Measurements from ENCODE around the gene FBXL12. TPM values are rescaled to one million over a fixed set of nuclear protein-coding genes. Genes with fewer than 3 reads are reported as not detected.
A peak's percentile ranks its signal among the peaks of the same experiment; 100 is the strongest.
"Not testable (repeated sequence)": the region's sequence is repeated elsewhere in the genome, so short reads cannot be mapped to it uniquely, and the experiment has no call there.

The FBXL12 gene
- polyA plus RNA-seq, 3 donors = 10.2 to 25.7 (median 19.3) TPM

DNA sequence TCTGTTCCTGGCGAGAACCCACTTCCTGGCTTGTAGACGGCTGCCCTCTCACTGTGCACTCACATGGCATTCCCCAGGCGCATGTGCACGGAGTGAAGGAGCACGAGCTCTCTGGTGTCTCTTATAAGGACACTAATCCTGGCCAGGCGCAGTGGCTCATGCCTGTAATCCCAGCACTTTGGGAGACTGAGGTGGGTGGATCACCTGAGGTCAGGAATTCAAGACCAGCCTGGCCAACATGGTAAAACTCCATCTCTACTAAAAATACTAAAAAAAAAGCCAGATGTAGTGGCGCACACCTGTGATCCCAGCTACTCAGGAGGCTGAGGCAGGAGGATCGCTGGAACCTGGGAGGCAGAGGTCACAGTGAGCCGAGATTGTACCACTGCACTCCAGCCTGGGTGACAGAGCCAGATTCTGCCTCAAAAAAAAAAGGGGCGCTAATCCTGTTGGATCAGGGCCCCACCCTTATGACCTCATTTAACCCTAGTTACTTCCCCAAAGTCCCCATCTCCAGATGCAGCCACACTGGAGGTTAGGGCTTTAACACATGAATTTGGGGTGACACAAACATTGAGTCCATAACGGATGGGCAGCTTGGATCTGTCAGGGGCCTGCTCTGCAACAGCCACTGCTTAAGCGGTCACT lies 24.9 kb upstream of the FBXL12 start:
- not testable (repeated sequence) for H3K27ac ChIP-seq (ENCODE audit: low read depth, low read length)
- WGBS, 3 donors = 92 to 96% (median 94%) methylated on average over 11 to 12 of the region's 12 CpGs

DNA sequence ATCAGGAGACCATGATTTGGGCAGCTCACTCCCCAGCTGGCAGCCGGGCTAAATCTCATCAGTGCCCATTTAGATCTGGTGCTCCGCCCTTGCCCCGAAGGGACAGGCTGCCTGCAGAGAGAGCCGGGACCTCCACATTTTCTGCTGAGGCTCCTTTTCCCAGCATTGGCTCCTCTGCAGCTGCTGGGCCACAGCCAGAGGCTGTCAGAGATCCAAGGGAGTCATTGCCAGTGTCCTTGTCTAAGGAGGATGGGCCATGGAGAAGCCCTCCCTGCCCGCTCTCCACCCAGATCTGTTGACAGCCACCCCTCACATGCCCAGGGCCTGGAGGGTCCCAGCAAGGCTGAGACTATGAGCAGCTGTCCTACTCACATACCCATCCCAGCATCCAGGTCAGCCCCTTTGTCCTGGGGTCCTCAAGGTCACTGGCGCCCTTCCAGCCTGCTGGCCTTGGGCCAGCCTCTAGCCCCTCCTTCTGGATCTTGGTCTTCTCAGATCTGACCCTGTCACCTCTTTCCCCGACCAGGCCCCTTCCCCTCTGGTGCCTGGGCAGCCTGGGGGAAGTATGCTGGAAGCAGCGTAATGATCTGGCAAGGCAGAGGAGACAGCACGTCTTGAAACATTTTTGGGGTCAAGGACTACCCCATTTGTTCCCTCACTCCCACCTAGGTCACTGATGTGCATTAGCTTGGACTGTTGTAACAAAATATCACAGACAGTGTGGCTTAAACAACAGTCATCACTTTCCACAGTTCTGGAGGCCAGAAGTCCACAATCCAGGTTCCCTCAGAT lies 24.2 kb upstream of the FBXL12 start:
- 78 to 85% (median 82%) methylated on average over 9 of the region's 9 CpGs for WGBS, 3 donors
- H3K27ac ChIP-seq (ENCODE audit: low read depth, low read length) = no peak overlapping the region

DNA sequence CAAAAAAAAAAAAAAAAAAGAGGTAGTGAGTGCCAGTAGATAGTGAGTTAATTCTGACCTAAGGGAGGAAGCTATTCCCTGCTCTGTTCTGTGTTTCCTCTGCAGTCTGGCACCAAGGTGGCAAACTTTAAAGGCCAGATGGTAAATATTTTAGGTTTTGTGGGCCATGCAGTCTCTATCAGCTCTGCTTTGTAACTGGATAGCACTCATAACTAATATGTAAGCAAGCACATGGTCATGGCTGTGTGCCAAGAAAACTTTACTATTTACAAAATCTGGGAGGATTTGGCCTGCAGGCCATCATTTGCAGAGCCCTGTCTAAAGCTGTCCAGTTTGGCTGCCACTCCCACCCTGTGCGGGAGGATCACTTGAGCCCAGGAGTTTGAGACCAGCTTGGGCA lies 20.5 kb upstream of the FBXL12 start:
- 50 to 73% (median 53%) methylated on average over 1 of the region's 1 CpG for WGBS, 3 donors
- H3K27ac ChIP-seq (ENCODE audit: low read depth, low read length) = no peak overlapping the region

DNA sequence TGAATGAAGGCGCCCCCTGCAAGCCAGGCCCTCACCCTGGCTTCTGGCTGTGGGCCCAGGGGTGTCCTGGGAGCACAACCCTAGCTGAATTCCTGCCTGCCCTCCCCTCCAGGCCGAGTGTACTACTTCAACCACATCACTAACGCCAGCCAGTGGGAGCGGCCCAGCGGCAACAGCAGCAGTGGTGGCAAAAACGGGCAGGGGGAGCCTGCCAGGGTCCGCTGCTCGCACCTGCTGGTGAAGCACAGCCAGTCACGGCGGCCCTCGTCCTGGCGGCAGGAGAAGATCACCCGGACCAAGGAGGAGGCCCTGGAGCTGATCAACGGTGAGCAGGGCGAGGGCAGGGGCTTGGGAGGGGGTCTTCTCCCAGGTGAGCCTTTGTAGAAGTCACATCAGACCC lies 19.4 kb upstream of the FBXL12 start:
- 94% methylated on average over 15 of the region's 15 CpGs for WGBS, 3 donors
- no peak overlapping the region for H3K27ac ChIP-seq (ENCODE audit: low read depth, low read length)

DNA sequence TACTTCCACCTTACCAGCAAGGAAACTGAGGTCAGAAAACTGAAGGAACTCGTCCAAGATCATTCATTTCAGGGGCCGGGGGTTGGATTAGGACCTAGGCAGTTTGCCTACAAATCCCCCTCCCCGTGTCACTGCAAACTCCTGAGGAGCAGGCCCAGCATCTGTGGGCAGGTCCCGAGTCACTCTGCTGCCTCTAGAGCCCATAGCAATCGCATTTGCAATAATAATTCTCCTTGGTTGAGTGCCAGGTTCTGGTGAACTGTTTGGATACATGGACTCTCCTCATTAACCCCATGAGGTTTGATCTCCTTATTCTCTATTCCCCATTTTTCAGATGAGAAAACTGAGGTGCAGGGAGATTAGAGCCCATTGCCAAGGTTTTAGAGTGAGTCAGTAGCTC lies 17.1 kb upstream of the FBXL12 start:
- 2 to 6% (median 5%) methylated on average over 5 of the region's 5 CpGs for WGBS, 3 donors
- no peak overlapping the region for H3K27ac ChIP-seq (ENCODE audit: low read depth, low read length)

DNA sequence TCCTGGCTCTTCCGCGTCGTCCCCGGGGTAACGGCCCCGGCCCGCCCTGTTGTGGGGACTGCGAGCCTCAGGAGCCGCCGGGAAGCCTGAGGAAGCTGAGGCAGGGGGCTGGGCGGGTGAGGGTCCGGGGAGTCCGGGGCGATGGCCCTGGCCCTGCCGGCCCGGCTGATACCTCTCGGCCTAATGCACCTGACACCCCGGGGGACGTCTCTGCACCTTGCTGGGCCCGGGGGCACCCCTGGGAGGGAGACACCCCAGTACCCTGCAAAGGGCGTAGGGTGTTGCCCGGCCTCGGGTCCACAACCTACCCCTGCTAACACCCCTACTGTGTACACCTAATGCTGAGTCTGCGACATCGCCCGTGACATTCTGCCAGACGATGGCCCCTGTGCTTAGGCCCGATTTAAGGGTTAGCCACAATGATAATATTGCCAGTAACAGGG lies 16.6 kb upstream of the FBXL12 start:
- WGBS, 3 donors = 0 to 2% (median 2%) methylated on average over 15 to 28 of the region's 28 CpGs
- no peak overlapping the region for H3K27ac ChIP-seq (ENCODE audit: low read depth, low read length)

DNA sequence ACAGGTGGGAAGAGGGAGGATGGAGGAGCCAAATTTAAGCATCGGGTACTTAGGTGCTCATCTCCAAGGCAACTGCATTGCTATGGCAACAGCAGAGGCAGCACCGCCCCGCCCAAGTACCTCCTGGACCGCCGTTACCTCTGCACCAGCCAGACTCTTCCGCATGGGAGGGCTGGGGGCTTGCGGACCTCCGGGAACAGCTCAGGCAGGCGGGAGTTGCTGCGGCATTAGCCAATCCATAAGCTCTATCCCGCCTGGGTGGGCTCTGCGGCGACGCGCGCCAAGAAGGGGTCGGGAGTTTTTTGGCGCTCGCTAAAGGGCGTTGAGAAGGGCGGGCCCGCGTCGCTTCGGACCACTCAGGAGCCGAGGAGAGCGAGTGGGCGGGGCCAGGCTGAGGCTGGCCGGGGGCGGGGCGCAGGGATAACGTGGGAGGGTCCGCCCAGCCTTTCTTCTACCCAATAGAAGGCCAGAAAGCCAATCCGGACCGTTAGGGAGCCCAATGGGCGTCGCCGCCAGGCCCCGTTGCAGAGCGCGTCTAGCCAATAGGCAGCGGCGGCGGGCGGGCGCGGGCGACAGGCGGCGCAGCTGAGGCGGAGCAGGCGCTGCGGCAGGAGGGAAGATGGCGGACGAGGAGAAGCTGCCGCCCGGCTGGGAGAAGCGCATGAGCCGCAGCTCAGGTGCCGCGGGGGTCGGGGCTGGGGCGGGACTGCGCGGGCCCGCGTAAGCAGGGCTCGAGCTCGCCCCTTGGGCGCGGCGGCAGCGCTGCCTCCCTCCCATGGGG lies 16.0 kb upstream of the FBXL12 start, which contains the start of gene PIN1:
TSS of gene PIN1 (plus strand) at position 593 of the 781 bp plus-strand sequence. CDS start at position 620, 27 bp downstream.
- WGBS, 3 donors = 0 to 1% (median 0%) methylated on average over 48 to 73 of the region's 73 CpGs
- H3K27ac ChIP-seq (ENCODE audit: low read depth, low read length) = no peak within 1 kb of the TSS

DNA sequence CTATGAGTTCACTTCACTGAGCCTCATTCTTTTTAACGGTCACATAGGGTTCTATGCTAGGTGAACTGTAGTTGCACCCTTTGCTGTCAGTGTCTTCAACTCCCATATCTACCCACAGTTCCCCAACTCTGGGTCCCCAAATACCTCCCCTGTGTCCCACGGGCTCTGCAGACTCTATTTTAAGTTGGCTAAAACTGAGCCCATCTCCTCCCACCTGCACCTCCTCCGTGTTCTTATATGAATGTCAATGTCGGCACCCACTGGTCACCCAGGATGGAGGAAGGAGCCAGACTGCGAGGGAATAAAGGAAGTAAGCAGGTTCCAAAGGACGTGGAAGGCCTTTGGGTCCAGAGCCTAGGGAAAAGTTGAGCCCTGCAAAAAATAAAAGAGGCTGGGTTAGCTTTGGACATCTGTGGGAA lies 15.4 kb upstream of the FBXL12 start:
- no peak overlapping the region for H3K27ac ChIP-seq (ENCODE audit: low read depth, low read length)
- 60 to 69% (median 63%) methylated on average over 6 of the region's 6 CpGs for WGBS, 3 donors

DNA sequence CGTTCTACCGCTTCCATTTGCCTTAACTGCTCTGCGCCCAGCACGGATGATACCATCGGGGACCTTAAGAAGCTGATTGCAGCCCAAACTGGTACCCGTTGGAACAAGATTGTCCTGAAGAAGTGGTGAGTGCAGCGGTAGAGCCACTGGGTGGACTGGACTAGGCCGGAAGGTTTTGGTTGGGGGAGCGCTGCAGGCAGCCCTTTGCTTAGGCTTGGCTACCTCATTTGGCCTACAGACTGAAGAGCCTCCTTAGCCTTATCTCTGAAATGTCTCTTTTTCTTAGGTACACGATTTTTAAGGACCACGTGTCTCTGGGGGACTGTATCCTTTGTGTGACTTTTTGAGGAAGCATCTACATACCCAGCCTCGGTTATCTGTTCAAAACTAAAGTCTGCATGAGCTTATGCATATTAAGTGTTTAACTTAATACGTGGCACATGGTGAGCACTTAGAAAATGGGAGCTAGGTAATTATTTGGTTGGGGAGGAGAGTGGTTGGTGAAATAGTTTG lies 9.7 kb upstream of the FBXL12 start:
- no peak overlapping the region for H3K27ac ChIP-seq (ENCODE audit: low read depth, low read length)
- WGBS, 3 donors = 29 to 31% (median 31%) methylated on average over 13 of the region's 13 CpGs

DNA sequence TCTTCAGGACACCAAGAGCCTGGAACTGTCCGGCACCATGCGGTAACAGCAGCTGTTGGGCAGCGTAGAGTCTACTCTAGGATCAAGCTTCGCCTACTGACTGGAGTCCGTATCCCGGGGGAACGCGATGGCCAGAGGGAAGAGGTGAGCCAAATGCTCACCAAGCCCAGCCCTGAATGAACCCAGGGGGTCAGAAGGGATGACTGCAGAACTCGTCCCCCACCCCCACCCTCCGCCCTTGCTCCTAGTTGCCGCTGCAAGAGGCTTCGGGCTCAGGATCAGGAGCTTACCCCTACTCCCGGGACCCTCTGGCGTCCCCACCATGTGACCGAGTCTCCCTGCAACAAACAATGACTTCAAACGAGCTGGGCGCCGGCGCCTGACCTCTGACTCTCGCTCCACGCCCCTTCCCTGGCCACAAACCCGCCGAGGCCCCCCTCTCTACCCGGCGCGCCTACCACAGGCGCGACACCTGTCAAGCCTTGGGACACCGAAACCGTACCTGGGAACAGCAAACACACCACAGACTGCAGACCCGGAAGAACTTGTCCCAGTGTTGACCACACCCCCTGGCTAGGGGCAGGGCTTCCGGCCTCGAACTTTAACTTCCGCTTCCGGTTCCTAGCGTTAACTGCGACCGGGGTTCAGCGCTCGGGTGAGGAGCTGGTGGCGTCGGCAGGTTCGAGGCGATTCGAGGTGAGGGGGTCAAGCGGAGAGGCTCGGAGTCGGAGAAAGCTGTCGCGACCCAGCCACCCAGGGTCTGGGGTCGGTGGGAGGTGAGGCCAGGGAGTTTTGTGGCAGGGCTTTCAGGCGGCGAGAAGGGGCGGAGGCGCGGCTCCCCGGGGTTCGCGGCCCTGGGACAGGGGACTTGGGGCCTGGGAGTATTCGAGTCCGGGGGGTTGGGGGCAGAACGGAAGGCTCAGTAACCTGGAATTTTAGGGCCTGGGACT lies 8.7 kb upstream of the FBXL12 start, which contains the start of gene UBL5:
TSS of gene UBL5 (plus strand) at position 630 of the 950 bp plus-strand sequence. CDS start 420 bp downstream, outside the sequence.
- H3K27ac ChIP-seq (ENCODE audit: low read depth, low read length) = no peak within 1 kb of the TSS
- 0 to 1% (median 0%) methylated on average over 62 of the region's 62 CpGs for WGBS, 3 donors

DNA sequence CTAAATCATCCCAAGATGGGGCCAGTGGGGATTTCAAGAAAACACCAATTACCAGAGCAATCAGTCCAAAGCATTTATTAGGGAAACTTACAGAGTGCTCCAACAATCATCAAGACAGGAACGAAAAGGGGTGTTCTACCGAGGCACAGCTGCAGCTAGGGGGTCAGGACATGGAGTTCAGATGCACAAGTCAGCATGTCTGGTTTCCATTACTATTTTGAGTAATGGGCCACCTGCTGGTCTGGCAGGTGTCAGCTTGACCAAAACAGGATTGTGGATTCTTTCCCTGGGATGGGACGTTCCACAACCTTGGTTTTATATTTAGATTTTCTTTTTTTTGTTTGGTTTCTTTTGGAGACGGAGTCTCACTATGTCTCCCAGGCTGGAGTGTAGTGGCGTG lies 4.9 kb upstream of the FBXL12 start:
- 80 to 91% (median 86%) methylated on average over 5 of the region's 5 CpGs for WGBS, 3 donors
- no peak overlapping the region for H3K27ac ChIP-seq (ENCODE audit: low read depth, low read length)

DNA sequence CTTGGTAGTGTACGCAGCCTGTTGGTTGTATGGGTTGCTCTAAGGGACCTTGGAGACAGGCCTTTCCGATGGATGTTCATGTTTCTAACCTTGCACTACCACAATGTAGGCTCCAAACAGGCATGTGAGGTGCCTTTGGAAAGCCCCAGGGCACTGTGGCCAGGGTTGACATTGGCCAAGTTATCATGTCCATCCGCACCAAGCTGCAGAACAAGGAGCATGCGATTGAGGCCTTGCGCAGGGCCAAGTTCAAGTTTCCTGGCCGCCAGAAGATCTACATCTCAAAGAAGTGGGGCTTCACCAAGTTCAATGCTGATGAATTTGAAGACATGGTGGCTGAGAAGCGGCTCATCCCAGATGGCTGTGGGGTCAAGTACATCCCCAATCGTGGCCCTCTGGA lies 1.2 kb upstream of the FBXL12 start:
- 89 to 94% (median 91%) methylated on average over 8 of the region's 8 CpGs for WGBS, 3 donors
- not testable (repeated sequence) for H3K27ac ChIP-seq (ENCODE audit: low read depth, low read length)

DNA sequence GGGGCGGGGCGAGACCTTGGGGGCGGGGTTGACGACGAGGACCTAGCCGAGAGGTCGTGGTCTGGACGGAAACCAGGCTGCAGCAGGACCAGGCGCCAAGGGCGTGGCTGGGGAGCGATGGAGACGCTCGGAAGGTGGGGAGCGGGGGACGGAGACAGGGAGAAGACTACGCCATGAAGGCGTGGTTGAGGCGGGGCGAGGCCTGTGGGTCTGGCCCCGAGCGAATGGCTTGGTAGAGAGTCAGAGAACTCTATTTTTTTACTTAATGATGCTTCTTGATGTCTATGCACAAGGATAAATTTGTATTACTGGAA lies 674 bp upstream of the FBXL12 start:
- 0 to 1% (median 0%) methylated on average over 21 of the region's 21 CpGs for WGBS, 3 donors
- no peak overlapping the region for H3K27ac ChIP-seq (ENCODE audit: low read depth, low read length)

DNA sequence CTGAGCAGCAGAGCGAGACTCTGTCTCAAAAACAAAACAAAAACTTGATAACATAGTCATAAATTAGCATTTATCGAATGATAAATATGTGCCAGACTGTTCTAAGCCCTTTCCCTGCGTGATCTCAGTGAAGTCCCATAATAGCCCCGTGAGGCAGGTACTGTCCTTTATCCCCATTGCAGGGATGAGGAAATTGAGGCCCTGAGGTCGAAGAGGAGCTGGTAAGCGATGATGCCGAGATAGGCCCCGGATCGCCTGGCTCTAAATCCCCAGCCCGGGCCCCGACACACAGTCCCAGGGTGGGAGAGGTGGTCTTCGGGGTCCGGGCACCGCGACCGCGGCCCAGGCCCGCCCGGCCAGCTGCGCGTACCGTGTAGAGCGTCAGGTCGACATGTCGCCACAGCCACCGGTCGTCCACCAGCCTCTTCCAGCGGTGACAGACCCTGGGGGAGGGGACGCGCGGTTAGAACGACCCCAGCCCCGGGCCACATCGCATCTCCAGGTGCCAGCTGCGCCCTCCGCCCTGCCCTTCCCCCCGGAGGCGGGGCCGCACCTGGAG lies 625 bp downstream of the FBXL12 start:
- WGBS, 3 donors = 3 to 4% (median 4%) methylated on average over 37 to 39 of the region's 39 CpGs

DNA sequence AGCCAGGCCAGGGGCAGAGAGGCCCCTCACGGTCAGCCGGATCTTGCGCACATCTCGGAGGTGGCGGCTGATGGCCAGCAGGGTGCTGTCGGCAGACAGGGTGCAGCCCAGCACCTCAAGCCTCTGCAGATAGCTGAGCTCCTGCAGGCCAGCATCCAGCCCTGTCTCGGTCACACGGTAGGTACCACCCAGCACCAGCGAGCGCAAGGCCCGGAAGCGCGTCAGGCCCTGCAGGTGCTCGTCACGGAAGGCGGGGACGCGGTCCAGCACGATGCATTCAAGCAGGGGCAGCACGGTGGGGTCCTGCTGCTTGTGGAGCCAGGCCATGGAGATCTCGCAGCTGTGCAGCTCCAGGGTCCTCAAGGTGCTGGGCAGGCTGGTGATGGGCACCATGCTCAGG lies 7.7 kb downstream of the FBXL12 start:
- WGBS, 3 donors = 97 to 99% (median 98%) methylated on average over 21 of the region's 21 CpGs

More for the DNA sequence above, 625 bp downstream of the FBXL12 start:
- H3K27ac ChIP-seq (ENCODE audit: low read depth, low read length) = peak overlapping the region; percentile 90

DNA sequence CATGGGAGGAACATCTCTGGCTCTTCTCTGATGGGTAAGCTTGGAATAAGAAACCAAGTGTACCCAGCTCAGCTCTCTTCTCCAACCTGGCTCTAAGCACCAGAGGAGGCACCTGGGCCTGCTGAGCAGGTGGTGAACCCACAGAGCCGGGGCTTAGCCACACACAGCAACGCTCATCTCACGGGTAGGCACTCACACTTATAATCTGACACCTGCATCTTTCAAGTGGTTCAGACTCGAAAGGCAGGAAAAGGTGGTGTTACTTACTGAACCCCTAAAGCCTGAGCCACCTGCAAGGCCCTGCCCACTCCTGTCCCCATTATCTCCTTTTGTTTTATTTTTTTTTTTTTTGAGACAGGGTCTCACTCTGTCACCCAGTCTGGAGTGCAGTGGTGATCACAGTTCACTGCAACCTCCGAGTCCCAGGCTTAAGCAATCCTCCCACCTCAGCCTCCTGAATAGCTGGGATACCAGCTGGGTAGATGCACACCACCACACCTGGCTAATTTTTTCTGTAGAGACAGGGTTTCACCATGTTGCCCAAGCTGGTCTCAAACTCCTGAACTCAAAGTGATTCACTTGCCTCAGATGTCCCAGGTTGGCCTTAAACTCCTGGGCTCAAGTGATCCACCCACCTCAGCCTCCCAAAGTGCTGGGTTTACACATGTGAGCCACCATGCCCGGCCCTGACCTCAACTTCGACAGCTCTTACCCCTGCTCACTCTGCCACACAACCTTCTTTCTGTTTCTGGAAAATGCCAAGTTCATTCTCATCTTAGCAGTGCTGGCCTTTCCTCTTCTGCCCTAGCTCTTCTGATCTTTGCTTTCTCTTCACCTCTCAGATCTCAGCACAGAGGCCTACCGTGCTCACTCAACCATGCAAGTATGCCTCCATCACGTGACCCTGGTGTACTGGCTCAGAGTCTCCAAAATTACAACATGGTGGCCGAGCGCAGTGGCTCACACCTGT lies 9.7 kb downstream of the FBXL12 start:
- no peak overlapping the region for H3K27ac ChIP-seq (ENCODE audit: low read depth, low read length)
- WGBS, 3 donors = 87 to 92% (median 90%) methylated on average over 11 of the region's 11 CpGs

More for the DNA sequence above, 7.7 kb downstream of the FBXL12 start:
- no peak overlapping the region for H3K27ac ChIP-seq (ENCODE audit: low read depth, low read length)
